Osteoblast (primary cell): Measurements from ENCODE around the gene SLC6A16. TPM values are rescaled to one million over a fixed set of nuclear protein-coding genes. Genes with fewer than 3 reads are reported as not detected.

Experiments
- DNase-seq: peaks from one replicate; pipeline ENCODE4 v3.0.0; 2011; ENCODE audit warnings: low spot score, mixed read lengths; ENCODE audit not compliant: insufficient read length; ENCODE audit errors: missing footprints
- H2AFZ ChIP-seq: 2 replicates; pipeline ENCODE4 v1.6.0; 2011; ENCODE audit warnings: mild to moderate bottlenecking, low read length
- H3K27ac ChIP-seq: 2 replicates; pipeline ENCODE4 v1.5.1; 2011; ENCODE audit warnings: mild to moderate bottlenecking, low read depth, low read length, moderate library complexity
- H3K27me3 ChIP-seq: 2 replicates; pipeline ENCODE4 v1.6.0; 2012; ENCODE audit warnings: mild to moderate bottlenecking, control low read depth, inconsistent platforms, low read length, moderate library complexity; ENCODE audit not compliant: insufficient read depth
- H3K36me3 ChIP-seq: 2 replicates; pipeline ENCODE4 v1.5.1; 2011; ENCODE audit warnings: mild to moderate bottlenecking, low read length, control low read depth, moderate library complexity; ENCODE audit not compliant: insufficient read depth
- H3K4me1 ChIP-seq: 2 replicates; pipeline ENCODE4 v1.5.1; 2011; ENCODE audit warnings: mild to moderate bottlenecking, low read length, control low read depth, moderate library complexity; ENCODE audit not compliant: insufficient read depth
- H3K4me2 ChIP-seq: 2 replicates; pipeline ENCODE4 v1.6.0; 2011; ENCODE audit warnings: mild to moderate bottlenecking, low read length; ENCODE audit not compliant: insufficient read depth
- H3K4me3 ChIP-seq: fragments of 200-600 bp; sonication (generic); 3 replicates; pipeline ENCODE4 v1.5.1; 2012; ENCODE audit warnings: mild to moderate bottlenecking, low read length, inconsistent platforms; ENCODE audit not compliant: insufficient read depth
- H3K79me2 ChIP-seq: 2 replicates; pipeline ENCODE4 v1.6.0; 2012; ENCODE audit warnings: mild to moderate bottlenecking, low read length, control low read depth, inconsistent platforms; ENCODE audit not compliant: insufficient read depth
- H3K9me3 ChIP-seq: 2 replicates; pipeline ENCODE4 v1.5.1; 2011; ENCODE audit warnings: low read depth, low read length, control low read depth
- H4K20me1 ChIP-seq: 2 replicates; pipeline ENCODE4 v1.6.0; 2012; ENCODE audit warnings: mild to moderate bottlenecking, low read length, control low read depth; ENCODE audit not compliant: insufficient read depth
- CTCF ChIP-seq: IDR thresholded peaks from 2 replicates; pipeline ENCODE4 v1.5.1; 2011; ENCODE audit warnings: mild to moderate bottlenecking, low read depth, low read length, moderate library complexity; ENCODE audit errors: extremely low read depth
- total RNA-seq: library from RNA; depleted of rRNA; stranded (reverse); fragments of >200 nt; gene quantifications from 2 replicates; pipeline ENCODE4 v1.2.3, GENCODE V29; 2012

The SLC6A16 gene
- total RNA-seq, 1 donor = 0.72 TPM

GRCh38 chr19:49366110-49366509 is 41.1 kb upstream of the SLC6A16 start:
- DNase-seq = no peak
- no peak for TF ChIP-seq CTCF
- Histone ChIP-seq H3K9me3 (peaks cover 10% of the 10 kb centered on the region), H3K27ac (no peak overlapping the region), H4K20me1 (no peaks in the 10 kb centered on the region), H3K4me1 (peaks cover 12% of the 10 kb centered on the region), H3K36me3 (no peaks in the 10 kb centered on the region), H3K4me2 (no peak overlapping the region), H3K4me3 (no peak overlapping the region), H3K79me2 (peaks cover 5% of the 10 kb centered on the region), H2AFZ (no peak overlapping the region), H3K27me3 (no peaks in the 10 kb centered on the region)

- peaks cover 1% of the 10 kb centered on the region for H3K9me3 ChIP-seq
- H4K20me1 ChIP-seq = no peaks in the 10 kb centered on the region
- no peaks in the 10 kb centered on the region for H3K36me3 ChIP-seq
- H3K4me3 ChIP-seq = peak overlapping the region; percentile 82
- peak overlapping the region; percentile 83 for H2AFZ ChIP-seq
- H3K79me2 ChIP-seq = peaks cover 6% of the 10 kb centered on the region
- no peak for TF ChIP-seq CTCF
- no peak overlapping the region for H3K27ac ChIP-seq
- no peak for DNase-seq
- peak overlapping the region; percentile 95 for H3K4me2 ChIP-seq
- no peaks in the 10 kb centered on the region for H3K27me3 ChIP-seq
- peaks cover 12% of the 10 kb centered on the region for H3K4me1 ChIP-seq
Measured at GRCh38 chr19:49364083-49364737, 39.2 kb upstream of the SLC6A16 start.

GRCh38 chr19:49363268-49364082 is 38.5 kb upstream of the SLC6A16 start, which contains the start of gene DKKL1:
DKKL1 (plus strand) TSS chr19:49363877; CDS start chr19:49363999, 122 bp downstream.
- TF ChIP-seq CTCF = peak; percentile 16

GRCh38 chr19:49362929-49363267 is 37.9 kb upstream of the SLC6A16 start:
- H3K4me2 ChIP-seq = peak overlapping the region; percentile 95
- DNase-seq = peak; percentile 84
- peaks cover 6% of the 10 kb centered on the region for H3K79me2 ChIP-seq
- peaks cover 12% of the 10 kb centered on the region for H3K4me1 ChIP-seq
- peak overlapping the region; percentile 82 for H3K4me3 ChIP-seq
- peak overlapping the region; percentile 62 for H3K27ac ChIP-seq
- peak overlapping the region; percentile 94 for H2AFZ ChIP-seq
- H4K20me1 ChIP-seq = no peaks in the 10 kb centered on the region
- no peaks in the 10 kb centered on the region for H3K9me3 ChIP-seq
- TF ChIP-seq CTCF = no peak
- H3K36me3 ChIP-seq = peaks cover 4% of the 10 kb centered on the region
- H3K27me3 ChIP-seq = no peaks in the 10 kb centered on the region

More at GRCh38 chr19:49363268-49364082, 38.5 kb upstream of the SLC6A16 start, which contains the start of gene DKKL1:
- Histone ChIP-seq H3K27me3 (no peaks in the 10 kb centered on the region), H4K20me1 (no peaks in the 10 kb centered on the region), H3K4me1 (peaks cover 12% of the 10 kb centered on the region), H3K36me3 (no peaks in the 10 kb centered on the region), H3K79me2 (peaks cover 6% of the 10 kb centered on the region), H2AFZ (peak within 1 kb of the TSS; percentile 94), H3K9me3 (no peaks in the 10 kb centered on the region), H3K4me3 (peak within 1 kb of the TSS; percentile 82), H3K27ac (peak within 1 kb of the TSS; percentile 62), H3K4me2 (peak within 1 kb of the TSS; percentile 95)
- DNase-seq = peak; percentile 98
